ENCODE measurements around the gene PCP4L1.

- TF ChIP-seq CTCF (IDR thresholded peaks at IDR 0.05) = peak; percentile 88 to 95 (median 92)
- TF ChIP-seq POLR2AphosphoS5 (IDR thresholded peaks at IDR 0.05) = no peak
- TF ChIP-seq EP300 (IDR thresholded peaks at IDR 0.05) = no peak
- TF ChIP-seq POLR2A (IDR thresholded peaks at IDR 0.05) = no peak
These were observed 31.2 kb upstream of the PCP4L1 start for GRCh38 chr1:161227196-161227871.
